DND-41 (cell line): ENCODE results near the gene HLA-DRA.
"Not testable (repeated sequence)": the region's sequence is repeated elsewhere in the genome, so short reads cannot be mapped to it uniquely, and the experiment has no call there.

Source experiments
- ATAC-seq: fragments of 200-7000 bp; cut with Tn5 transposase; 3 replicates; pipeline ENCODE4 v1.9.1; 2021; ENCODE audit warnings: low read depth; ENCODE audit not compliant: insufficient read depth
- DNase-seq: peaks from one replicate; pipeline ENCODE4 v3.0.0-alpha.2; 2020
- H2AFZ ChIP-seq: 2 replicates; pipeline ENCODE4 v1.6.0; 2012; ENCODE audit warnings: low read depth, low read length
- H3K27ac ChIP-seq: 2 replicates; pipeline ENCODE4 v1.5.1; 2012; ENCODE audit warnings: low read length, inconsistent platforms
- H3K27me3 ChIP-seq: fragments of 200-600 bp; sonication (generic); 2 replicates; pipeline ENCODE4 v1.6.0; 2012; ENCODE audit warnings: low read length, mild to moderate bottlenecking, inconsistent platforms; ENCODE audit not compliant: insufficient read depth, poor library complexity
- H3K36me3 ChIP-seq: 2 replicates; pipeline ENCODE4 v1.5.1; 2012; ENCODE audit warnings: low read length, inconsistent platforms; ENCODE audit not compliant: insufficient read depth
- H3K4me1 ChIP-seq: 2 replicates; pipeline ENCODE4 v1.5.1; 2012; ENCODE audit warnings: mild to moderate bottlenecking, low read length; ENCODE audit not compliant: insufficient read depth
- H3K4me2 ChIP-seq: 2 replicates; pipeline ENCODE4 v1.6.0; 2012; ENCODE audit warnings: mild to moderate bottlenecking, moderate library complexity, low read length, inconsistent platforms; ENCODE audit not compliant: insufficient read depth
- H3K4me3 ChIP-seq, 2 experiments: fragments of 200-600 bp in 1 of 2; shearing (Covaris generic) in 1 of 2; 2 replicates each; pipeline ENCODE4 v1.5.1; 2012 to 2016; ENCODE audit warnings: inconsistent platforms in 2 of 2, low read length in 2 of 2, mild to moderate bottlenecking in 2 of 2, low read depth in 1 of 2, moderate library complexity in 1 of 2
- H3K79me2 ChIP-seq: 2 replicates; pipeline ENCODE4 v1.6.0; 2012; ENCODE audit warnings: low read length, inconsistent platforms; ENCODE audit not compliant: insufficient read depth
- H3K9ac ChIP-seq: 2 replicates; pipeline ENCODE4 v1.6.0; 2012; ENCODE audit warnings: low read depth, mild to moderate bottlenecking, inconsistent platforms, low read length, moderate library complexity
- H3K9me3 ChIP-seq: 2 replicates; pipeline ENCODE4 v1.5.1; 2012; ENCODE audit warnings: low read length, moderate library complexity, mild to moderate bottlenecking, inconsistent platforms; ENCODE audit not compliant: insufficient read depth, severe bottlenecking
- H4K20me1 ChIP-seq: 2 replicates; pipeline ENCODE4 v1.6.0; 2012; ENCODE audit warnings: low read length; ENCODE audit not compliant: insufficient read depth
- EZH2 ChIP-seq: IDR thresholded peaks from 3 replicates; pipeline ENCODE4 v1.6.1; 2012; ENCODE audit warnings: borderline replicate concordance, low read depth, mild to moderate bottlenecking, moderate library complexity, low read length, inconsistent platforms; ENCODE audit not compliant: severe bottlenecking
- TF ChIP-seq, protein P1 (sequence below): IDR thresholded peaks from 2 replicates; pipeline ENCODE4 v1.5.1; 2012; ENCODE audit warnings: borderline replicate concordance, low read length, moderate library complexity, mild to moderate bottlenecking; ENCODE audit not compliant: poor library complexity, severe bottlenecking; ENCODE audit errors: extremely low read depth

Gene HLA-DRA

DNA sequence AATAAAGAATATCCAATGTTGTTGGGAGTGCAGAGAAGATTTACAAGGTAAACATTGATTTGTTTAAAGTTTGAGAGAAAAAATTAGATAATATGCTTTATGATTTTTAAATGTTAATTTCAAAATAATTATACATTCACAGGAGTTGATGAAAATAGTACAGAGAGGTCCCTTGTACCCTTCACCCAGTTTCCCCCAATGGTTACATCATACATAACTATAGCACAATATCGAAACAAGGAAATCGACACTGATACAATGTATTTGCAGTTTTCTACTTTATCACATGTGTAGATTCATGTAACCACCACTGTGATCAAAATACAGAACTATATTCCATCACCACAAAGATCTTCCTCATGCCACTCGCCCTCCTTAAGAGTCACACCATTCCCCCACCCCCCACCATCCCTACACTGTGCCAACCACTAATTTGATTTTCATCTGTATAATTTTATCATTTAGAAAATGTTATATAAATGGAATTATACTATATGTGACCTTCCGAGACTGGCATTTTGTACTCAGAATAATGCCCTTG is 11.7 kb upstream of the HLA-DRA start:
- H3K4me2 ChIP-seq: no peak overlapping the region
- ATAC-seq (no peak), DNase-seq (no peak)
- no peak overlapping the region for H3K4me3 ChIP-seq
- H3K27ac ChIP-seq: no peak overlapping the region
- H3K27me3 ChIP-seq: peaks cover 34% of the 10 kb centered on the region
- H3K36me3 ChIP-seq: no peaks in the 10 kb centered on the region
- H3K4me1 ChIP-seq: no peaks in the 10 kb centered on the region
- H4K20me1 ChIP-seq: no peaks in the 10 kb centered on the region
- no peak for TF ChIP-seq EZH2
- H2AFZ ChIP-seq: no peak overlapping the region
- H3K79me2 ChIP-seq: no peaks in the 10 kb centered on the region
- H3K9me3 ChIP-seq: no peaks in the 10 kb centered on the region
- no peak overlapping the region for H3K9ac ChIP-seq

DNA sequence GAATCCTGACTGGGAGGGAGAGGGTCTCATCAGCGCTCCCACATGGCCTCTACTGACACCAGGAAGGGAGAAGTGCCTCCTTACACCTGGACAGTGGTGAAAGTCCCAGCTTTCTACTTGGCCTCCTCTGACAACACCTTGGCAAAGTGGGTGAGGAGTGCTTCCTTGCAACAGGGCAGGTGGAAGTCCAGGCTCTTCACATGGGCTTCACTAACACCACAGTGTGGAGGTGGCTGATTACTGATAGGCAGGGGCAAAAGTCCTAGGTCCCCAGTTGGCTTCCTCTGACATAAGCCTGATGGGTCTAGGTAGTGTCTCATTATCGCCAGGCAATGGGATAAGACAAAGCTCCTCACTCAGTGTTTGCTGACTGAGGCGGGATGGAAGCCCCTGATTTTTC is 9.5 kb upstream of the HLA-DRA start:
- DNase-seq (no peak), ATAC-seq (no peak)
- no peak overlapping the region for H3K4me3 ChIP-seq
- no peaks in the 10 kb centered on the region for H3K9me3 ChIP-seq
- H3K9ac ChIP-seq: no peak overlapping the region
- H2AFZ ChIP-seq: no peak overlapping the region
- peaks cover 23% of the 10 kb centered on the region for H3K27me3 ChIP-seq
- H3K27ac ChIP-seq: no peak overlapping the region
- no peaks in the 10 kb centered on the region for H4K20me1 ChIP-seq
- no peak for TF ChIP-seq EZH2
- TF ChIP-seq, protein P1, sequence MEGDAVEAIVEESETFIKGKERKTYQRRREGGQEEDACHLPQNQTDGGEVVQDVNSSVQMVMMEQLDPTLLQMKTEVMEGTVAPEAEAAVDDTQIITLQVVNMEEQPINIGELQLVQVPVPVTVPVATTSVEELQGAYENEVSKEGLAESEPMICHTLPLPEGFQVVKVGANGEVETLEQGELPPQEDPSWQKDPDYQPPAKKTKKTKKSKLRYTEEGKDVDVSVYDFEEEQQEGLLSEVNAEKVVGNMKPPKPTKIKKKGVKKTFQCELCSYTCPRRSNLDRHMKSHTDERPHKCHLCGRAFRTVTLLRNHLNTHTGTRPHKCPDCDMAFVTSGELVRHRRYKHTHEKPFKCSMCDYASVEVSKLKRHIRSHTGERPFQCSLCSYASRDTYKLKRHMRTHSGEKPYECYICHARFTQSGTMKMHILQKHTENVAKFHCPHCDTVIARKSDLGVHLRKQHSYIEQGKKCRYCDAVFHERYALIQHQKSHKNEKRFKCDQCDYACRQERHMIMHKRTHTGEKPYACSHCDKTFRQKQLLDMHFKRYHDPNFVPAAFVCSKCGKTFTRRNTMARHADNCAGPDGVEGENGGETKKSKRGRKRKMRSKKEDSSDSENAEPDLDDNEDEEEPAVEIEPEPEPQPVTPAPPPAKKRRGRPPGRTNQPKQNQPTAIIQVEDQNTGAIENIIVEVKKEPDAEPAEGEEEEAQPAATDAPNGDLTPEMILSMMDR: no peak
- H3K79me2 ChIP-seq: no peaks in the 10 kb centered on the region
- H3K4me2 ChIP-seq: no peak overlapping the region
- no peaks in the 10 kb centered on the region for H3K4me1 ChIP-seq
- no peaks in the 10 kb centered on the region for H3K36me3 ChIP-seq

DNA sequence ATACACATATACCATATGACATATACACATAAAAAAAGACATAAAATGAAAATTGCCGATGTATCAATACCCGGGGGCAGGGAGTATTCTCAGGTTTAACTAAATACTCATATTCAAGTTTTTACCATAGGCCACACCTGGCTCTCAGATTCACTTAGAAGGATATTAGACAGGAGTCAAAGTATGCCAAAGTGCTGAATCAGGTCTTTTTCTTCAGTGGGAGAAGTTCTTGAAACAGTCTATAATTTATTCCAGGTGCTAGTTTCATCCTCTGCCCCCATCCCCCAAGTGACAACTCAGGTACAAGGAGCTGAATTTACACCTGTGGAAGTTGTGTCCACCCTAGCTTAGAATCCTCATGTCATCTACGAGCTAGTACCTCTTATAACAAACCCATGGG is 8.5 kb upstream of the HLA-DRA start:
- DNase-seq (no peak), ATAC-seq (no peak)
- TF ChIP-seq, protein P1: no peak
- TF ChIP-seq EZH2: no peak
- no peaks in the 10 kb centered on the region for H3K36me3 ChIP-seq
- no peaks in the 10 kb centered on the region for H3K9me3 ChIP-seq
- no peak overlapping the region for H3K27ac ChIP-seq
- no peak overlapping the region for H3K4me3 ChIP-seq
- H2AFZ ChIP-seq: no peak overlapping the region
- H3K79me2 ChIP-seq: no peaks in the 10 kb centered on the region
- no peaks in the 10 kb centered on the region for H4K20me1 ChIP-seq
- peaks cover 22% of the 10 kb centered on the region for H3K27me3 ChIP-seq
- no peak overlapping the region for H3K9ac ChIP-seq
- no peak overlapping the region for H3K4me2 ChIP-seq
- no peaks in the 10 kb centered on the region for H3K4me1 ChIP-seq

DNA sequence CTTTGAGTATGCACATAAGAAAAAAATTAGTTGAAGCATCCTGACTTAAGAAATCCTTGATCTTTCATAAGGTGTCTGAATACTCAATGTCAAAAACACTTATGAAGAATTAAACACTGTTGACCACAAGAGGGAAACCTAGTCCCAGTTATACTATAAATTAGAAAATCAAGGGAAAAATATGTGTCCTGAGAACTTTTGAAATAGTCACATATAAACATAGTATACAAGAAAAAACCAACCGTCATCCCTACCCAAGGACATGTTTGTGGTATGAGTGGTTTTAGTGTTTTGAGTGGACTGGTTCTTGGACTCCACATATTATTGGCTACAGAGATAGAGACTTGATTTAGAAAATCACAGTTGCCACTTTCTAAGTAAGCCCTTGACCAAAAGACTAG is 7.6 kb upstream of the HLA-DRA start:
- H2AFZ ChIP-seq: no peak overlapping the region
- no peak overlapping the region for H3K4me2 ChIP-seq
- H3K4me1 ChIP-seq: no peaks in the 10 kb centered on the region
- H3K27ac ChIP-seq: no peak overlapping the region
- no peak for ATAC-seq
- no peaks in the 10 kb centered on the region for H3K79me2 ChIP-seq
- H4K20me1 ChIP-seq: no peaks in the 10 kb centered on the region
- no peaks in the 10 kb centered on the region for H3K36me3 ChIP-seq
- no peak overlapping the region for H3K9ac ChIP-seq
- no peaks in the 10 kb centered on the region for H3K9me3 ChIP-seq
- no peak overlapping the region for H3K4me3 ChIP-seq
- no peak for DNase-seq
- TF ChIP-seq, protein P1: peak; percentile 55
- TF ChIP-seq EZH2: no peak
- peaks cover 22% of the 10 kb centered on the region for H3K27me3 ChIP-seq

DNA sequence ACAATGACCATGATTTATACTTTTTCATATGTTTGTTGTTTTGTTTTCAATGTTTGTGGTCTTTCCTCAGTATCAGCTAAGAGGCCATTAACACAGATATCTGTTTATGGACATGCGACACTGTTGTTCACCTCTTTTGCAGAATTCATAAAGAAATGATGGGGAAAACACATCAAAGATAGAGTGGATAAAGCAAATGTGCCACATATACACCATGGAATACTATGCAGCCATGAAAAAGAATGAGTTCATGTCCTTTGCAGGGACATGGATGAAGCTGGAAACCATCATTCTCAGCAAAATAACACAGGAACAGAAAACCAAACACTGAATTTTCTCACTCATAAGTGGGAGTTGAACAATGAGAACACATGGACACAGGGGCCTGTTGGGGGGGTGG is 5.7 kb upstream of the HLA-DRA start:
- H3K9me3 ChIP-seq, H3K36me3 ChIP-seq, H3K27ac ChIP-seq, H4K20me1 ChIP-seq, ATAC-seq, H3K4me3 ChIP-seq, DNase-seq, H3K4me1 ChIP-seq, H3K9ac ChIP-seq, H2AFZ ChIP-seq, H3K79me2 ChIP-seq, H3K4me2 ChIP-seq: not testable (repeated sequence)
- peaks cover 23% of the 10 kb centered on the region for H3K27me3 ChIP-seq
